OCI-LY7 (cell line): Measurements from ENCODE around the gene HPDL.

Experiments used
- CTCF ChIP-seq: fragments of 200-600 bp; sonication (generic); conservative IDR thresholded peaks from 2 replicates; pipeline ENCODE4 v1.5.1; 2014; ENCODE audit warnings: mild to moderate bottlenecking, antibody characterized with exemption, low read length, moderate library complexity, mixed read lengths
- EZH2phosphoT487 ChIP-seq: fragments of 200-600 bp; sonication (generic); IDR thresholded peaks from 2 replicates; pipeline ENCODE4 v1.6.1; 2018; ENCODE audit warnings: low read depth, borderline replicate concordance, mild to moderate bottlenecking, mixed run types, antibody characterized with exemption, low read length, moderate library complexity, mixed read lengths

- TF ChIP-seq CTCF (no peak), EZH2phosphoT487 (no peak)
Observed at GRCh38 chr1:45302505-45303150, 24.1 kb upstream of the HPDL start.
